K562 (cell line): ENCODE data around the gene IRF9. TPM values are rescaled to one million over a fixed set of nuclear protein-coding genes. Genes with fewer than 3 reads are reported as not detected.

Experiments
- ATAC-seq: fragments of 200-7000 bp; cut with Tn5 transposase; 3 replicates; pipeline ENCODE4 v1.9.1; 2020; ENCODE audit warnings: moderate library complexity
- BruUV-seq: library from RNA; stranded (reverse); fragments of 400-500 nt; replicated peaks from 2 replicates; lab custom pipeline; 2021; lab: Mats Ljungman, UMichigan
- CTCF ChIA-PET: fragments of 300-600 bp; formaldehyde crosslinking; extraction: SDS; loops from one replicate; lab custom pipeline; 2021; ENCODE audit warnings: low intra/inter-chr PET ratio; lab: Yijun Ruan, JAX
- POLR2A ChIA-PET: fragments of 300-600, 350-650 bp; sonication (Branson Sonifier 250); formaldehyde crosslinking; extraction: SDS; loops from one replicate; lab custom pipeline; 2021; ENCODE audit warnings: antibody characterized with exemption, inconsistent platforms; lab: Yijun Ruan, JAX
- DNase-seq, 4 experiments: peaks; one replicate each; pipeline versions ENCODE4 v3.0.0 to v3.0.0-alpha.2; 2011 to 2018; ENCODE audit warnings: low spot score in 3 of 4, mixed read lengths in 3 of 4; ENCODE audit errors: extremely low read depth in 1 of 4
- FAIRE-seq: peaks from 2 replicates; lab custom pipeline; 2011; peaks lifted over from hg19 to GRCh38; lab: Jason Lieb, UNC
- H2AFZ ChIP-seq: 2 replicates; pipeline ENCODE4 v1.6.0; 2011; ENCODE audit warnings: low read depth, low read length, control low read depth, inconsistent platforms
- H3K27ac ChIP-seq: fragments of 200-600 bp; 3 replicates; pipeline ENCODE4 v1.8.0; 2011; ENCODE audit warnings: low read depth, mild to moderate bottlenecking, control low read depth, inconsistent platforms, low read length, moderate library complexity, mixed read lengths; ENCODE audit errors: extremely low read depth
- H3K27me3 ChIP-seq, 2 experiments: fragments of 300-600 bp in 1 of 2; 2 replicates in 1 of 2; 3 replicates in 1 of 2; pipeline versions ENCODE4 v1.6.0 to v1.8.0; 2011; ENCODE audit warnings: inconsistent platforms in 2 of 2, low read length in 2 of 2, mild to moderate bottlenecking in 1 of 2, mixed read lengths in 1 of 2, moderate library complexity in 1 of 2; ENCODE audit not compliant: control insufficient read depth in 2 of 2, insufficient read depth in 2 of 2
- H3K36me3 ChIP-seq: fragments of 300-600 bp; 3 replicates; pipeline ENCODE4 v1.8.0; 2011; ENCODE audit warnings: mild to moderate bottlenecking, low read length, inconsistent platforms; ENCODE audit not compliant: control insufficient read depth, insufficient read depth
- H3K4me1 ChIP-seq, 2 experiments: fragments of 200-600 bp in 1 of 2; replicated peaks in 1 of 2; 2 replicates in 1 of 2; 3 replicates in 1 of 2; pipeline versions ENCODE4 v1.5.1 to v1.8.0; 2011; ENCODE audit warnings: inconsistent platforms in 2 of 2, low read length in 2 of 2, mild to moderate bottlenecking in 1 of 2, mixed read lengths in 1 of 2, moderate library complexity in 1 of 2; ENCODE audit not compliant: control insufficient read depth in 2 of 2, insufficient read depth in 2 of 2
- H3K4me2 ChIP-seq: 2 replicates; pipeline ENCODE4 v1.6.1; 2011; ENCODE audit warnings: low read length, control low read depth, inconsistent platforms, mixed read lengths; ENCODE audit not compliant: insufficient read depth
- H3K4me3 ChIP-seq: fragments of 200-600 bp; sonication (generic), shearing (Covaris generic); 2 replicates; pipeline ENCODE4 v1.5.1; 2016; ENCODE audit warnings: control low read depth, inconsistent platforms
- H3K79me2 ChIP-seq: fragments of 200-600 bp; 3 replicates; pipeline ENCODE4 v1.8.0; 2011; ENCODE audit warnings: low read length, inconsistent platforms; ENCODE audit not compliant: control insufficient read depth, insufficient read depth
- H3K9ac ChIP-seq, 2 experiments: 2 replicates each; pipeline versions ENCODE4 v1.6.0 to v1.6.1; 2011; ENCODE audit warnings: low read depth in 2 of 2, low read length in 2 of 2, control low read depth in 1 of 2, inconsistent platforms in 1 of 2, mild to moderate bottlenecking in 1 of 2, mixed read lengths in 1 of 2; ENCODE audit not compliant: insufficient read depth in 1 of 2
- H3K9me1 ChIP-seq: one replicate; pipeline ENCODE4 v1.6.0; 2011; ENCODE audit warnings: inconsistent platforms, mild to moderate bottlenecking, low read length, moderate library complexity; ENCODE audit not compliant: control insufficient read depth, insufficient read depth
- H3K9me3 ChIP-seq: replicated peaks from 2 replicates; pipeline ENCODE4 v1.5.1; 2011; ENCODE audit warnings: low read depth, low read length, inconsistent platforms; ENCODE audit not compliant: control insufficient read depth, insufficient read depth
- H4K20me1 ChIP-seq: replicated peaks from 2 replicates; pipeline ENCODE4 v1.6.1; 2011; ENCODE audit warnings: low read length, inconsistent platforms, mixed read lengths; ENCODE audit not compliant: control insufficient read depth, insufficient read depth
- HMG20A ChIP-seq: fragments of 450-650 bp; formaldehyde crosslinking; conservative IDR thresholded peaks from 2 replicates; pipeline ENCODE4 v1.4.0; 2020; ENCODE audit warnings: mild to moderate bottlenecking, mixed read lengths
- HNRNPLL ChIP-seq: fragments of 200-400 bp; formaldehyde crosslinking; IDR thresholded peaks from 2 replicates; pipeline ENCODE4 v1.6.1; 2017; ENCODE audit warnings: low read length, low read depth, mild to moderate bottlenecking; ENCODE audit not compliant: poor library complexity, severe bottlenecking
- SPI1 ChIP-seq: IDR thresholded peaks from 2 replicates; pipeline ENCODE4 v1.6.1; 2011; ENCODE audit warnings: low read depth, low read length, control low read depth, borderline replicate concordance
- TEAD2 ChIP-seq: fragments of 450-650 bp; IDR thresholded peaks from 2 replicates; pipeline ENCODE4 v1.6.1; 2016; ENCODE audit warnings: missing genetic modification characterization, control low read depth, missing compliant biosample characterization
- WGBS: fragments of 100-300 bp; shearing (Covaris generic); methylation state at CpG from one replicate; pipeline ENCODE4 v1.1.6; 2016; ENCODE audit warnings: low coverage, mixed read lengths; ENCODE audit not compliant: insufficient coverage; ENCODE audit errors: missing lambda C conversion rate; 5-methylcytosine and 5-hydroxymethylcytosine counted together
- in situ Hi-C: fragments of 300-500 bp; cut with MboI; formaldehyde crosslinking; loops from 4 replicates; pipeline ENCODE4 v1.15.0; 2018; ENCODE audit warnings: inconsistent platforms, mixed read lengths
- intact Hi-C: fragments of 100-400 bp; cut with micrococcal nuclease; formaldehyde crosslinking; loops from 2 replicates; pipeline ENCODE4 v1.14.2; 2022
- polyA plus RNA-seq, 8 experiments: library from polyadenylated mRNA; depleted of rRNA in 4 of 8; stranded (reverse) in 5 of 8; unstranded in 3 of 8; fragments of >200 nt; fragmentation: Nextera tagmentation in 2 of 8; fragmentation: Illumina TruSeq in 1 of 8; extraction: Ambion mirVana in 2 of 8; extraction: Trizol in 1 of 8; gene quantifications; 2 replicates each; pipeline versions ENCODE4 v1.2.1 to v1.2.3, GENCODE V29; 2011 to 2014; ENCODE audit warnings: inconsistent platforms in 1 of 8, missing spikeins in 1 of 8
- total RNA-seq, 7 experiments: library from RNA; depleted of rRNA in 6 of 7; stranded (reverse); fragments of >200 nt in 6 of 7; fragmentation: Illumina TruSeq in 2 of 7; extraction: Trizol in 2 of 7; gene quantifications; 2 replicates each; pipeline versions ENCODE4 v1.2.1 to v1.2.3, GENCODE V29; 2011 to 2021; ENCODE audit warnings: low replicate concordance in 1 of 7
- TF ChIP-seq, protein P1 (sequence below), 2 experiments: fragments of 450-650 bp; IDR thresholded peaks; 2 replicates each; pipeline ENCODE4 v1.6.1; 2018; ENCODE audit warnings: mild to moderate bottlenecking in 2 of 2, low read depth in 1 of 2; ENCODE audit not compliant: partially characterized antibody in 2 of 2
- TF ChIP-seq, protein P2 (sequence below), 3 experiments: fragments of 200-800 bp in 1 of 3; sonication (Bioruptor generic) in 1 of 3; sonication (generic) in 1 of 3; formaldehyde crosslinking in 1 of 3; IDR thresholded peaks; 2 replicates each; pipeline versions ENCODE4 v1.6.1 to v1.8.0; 2016 to 2022; ENCODE audit warnings: mild to moderate bottlenecking in 2 of 3, missing compliant biosample characterization in 2 of 3, missing genetic modification characterization in 2 of 3, missing genetic modification reagents in 1 of 3
- TF ChIP-seq, protein P3 (sequence below): fragments of 250-450 bp; sonication (Bioruptor Pico); IDR thresholded peaks from 2 replicates; pipeline ENCODE4 v1.4.0; 2020

IRF9 gene
- total and polyA plus RNA-seq, 9 of the 15 experiments (the other 6 are each of a cell fraction or from before 2014, with no cell fraction given), result 0.79 to 14.8 (median 6.1) TPM

DNA sequence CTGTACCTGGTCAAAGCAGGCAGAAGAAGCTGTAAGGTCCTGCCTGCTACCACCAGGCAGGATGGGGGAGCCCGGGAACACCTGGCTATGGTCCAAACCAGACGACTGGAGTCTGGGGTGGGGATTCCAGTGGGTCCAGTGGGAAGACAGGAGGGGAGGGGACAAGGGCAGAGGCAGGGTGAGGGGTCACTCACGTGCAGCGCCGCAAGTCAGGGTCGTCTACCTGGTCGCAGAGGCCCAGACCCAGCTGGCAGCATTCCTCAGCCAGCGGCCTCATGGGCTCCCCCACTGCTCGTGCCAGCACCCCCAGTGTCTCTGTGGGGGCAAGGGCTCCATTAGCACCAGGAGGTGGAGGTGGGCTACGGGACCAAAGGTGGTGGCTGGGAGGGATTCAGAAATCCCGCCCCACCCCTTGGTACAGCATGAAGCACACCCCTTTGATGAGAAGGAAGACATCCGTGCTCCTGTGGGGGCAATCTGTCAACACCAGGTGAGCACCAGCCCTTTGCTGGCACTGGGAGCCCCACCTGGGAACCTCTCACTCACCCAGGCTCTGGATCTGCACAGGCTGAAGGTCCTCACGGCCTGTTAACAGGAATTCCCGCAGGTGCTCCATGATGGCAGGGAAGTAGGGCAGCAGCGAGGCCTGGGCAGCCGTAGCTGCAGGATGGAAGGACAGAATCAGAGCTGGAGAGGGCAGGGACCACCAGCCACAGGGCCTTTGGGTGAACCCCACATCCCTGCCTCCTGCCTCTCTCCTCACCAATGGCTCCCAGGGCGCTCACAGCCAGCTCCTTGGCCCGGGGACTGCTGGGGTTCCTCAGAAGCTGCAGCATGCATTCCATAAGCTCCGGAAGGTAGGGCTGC, 23.3 kb downstream of the IRF9 start:
- no peaks in the 10 kb centered on the region for H3K27me3 ChIP-seq
- peaks cover 9% of the 10 kb centered on the region; the same call in 1 of the 2 replicates for H4K20me1 ChIP-seq
- intact Hi-C loops, result no loop called here
- in situ Hi-C loops, result no loop called here
- BruUV-seq, result no TSS peak
- DNase-seq (no peak), ATAC-seq (no peak), FAIRE-seq (no peak)
- 88% methylated on average over 10 of the region's 19 CpGs for WGBS
- H3K4me2 ChIP-seq, result no peak overlapping the region
- no peaks in the 10 kb centered on the region for H3K9me3 ChIP-seq
- ChIA-PET POLR2A (interaction anchor here (0.6 to 0.9 kb wide), 2 partner anchors 11 to 37 kb away, joined by 3 read pairs; partner anchors contain the start of genes RNF31 and TM9SF1), CTCF (no interaction called here)
- peaks cover 85% of the 10 kb centered on the region; the same call in 2 of the 3 replicates for H3K36me3 ChIP-seq
- peak overlapping the region in 1 of 2 experiments; percentile 52; a peak in 2 of 4 replicates for H3K9ac ChIP-seq
- no peak overlapping the region for H2AFZ ChIP-seq
- H3K79me2 ChIP-seq, result peaks cover 18% of the 10 kb centered on the region
- peaks cover 0 to 17% of the 10 kb centered on the region in 2 experiments; a peak in 3 of 5 replicates for H3K4me1 ChIP-seq
- no peak overlapping the region for H3K27ac ChIP-seq
- H3K4me3 ChIP-seq, result no peak overlapping the region
- peaks cover 3% of the 10 kb centered on the region for H3K9me1 ChIP-seq
- TF ChIP-seq HMG20A (no peak), SPI1 (no peak), TEAD2 (tag) (no peak), HNRNPLL (no peak)
- TF ChIP-seq, protein P1, sequence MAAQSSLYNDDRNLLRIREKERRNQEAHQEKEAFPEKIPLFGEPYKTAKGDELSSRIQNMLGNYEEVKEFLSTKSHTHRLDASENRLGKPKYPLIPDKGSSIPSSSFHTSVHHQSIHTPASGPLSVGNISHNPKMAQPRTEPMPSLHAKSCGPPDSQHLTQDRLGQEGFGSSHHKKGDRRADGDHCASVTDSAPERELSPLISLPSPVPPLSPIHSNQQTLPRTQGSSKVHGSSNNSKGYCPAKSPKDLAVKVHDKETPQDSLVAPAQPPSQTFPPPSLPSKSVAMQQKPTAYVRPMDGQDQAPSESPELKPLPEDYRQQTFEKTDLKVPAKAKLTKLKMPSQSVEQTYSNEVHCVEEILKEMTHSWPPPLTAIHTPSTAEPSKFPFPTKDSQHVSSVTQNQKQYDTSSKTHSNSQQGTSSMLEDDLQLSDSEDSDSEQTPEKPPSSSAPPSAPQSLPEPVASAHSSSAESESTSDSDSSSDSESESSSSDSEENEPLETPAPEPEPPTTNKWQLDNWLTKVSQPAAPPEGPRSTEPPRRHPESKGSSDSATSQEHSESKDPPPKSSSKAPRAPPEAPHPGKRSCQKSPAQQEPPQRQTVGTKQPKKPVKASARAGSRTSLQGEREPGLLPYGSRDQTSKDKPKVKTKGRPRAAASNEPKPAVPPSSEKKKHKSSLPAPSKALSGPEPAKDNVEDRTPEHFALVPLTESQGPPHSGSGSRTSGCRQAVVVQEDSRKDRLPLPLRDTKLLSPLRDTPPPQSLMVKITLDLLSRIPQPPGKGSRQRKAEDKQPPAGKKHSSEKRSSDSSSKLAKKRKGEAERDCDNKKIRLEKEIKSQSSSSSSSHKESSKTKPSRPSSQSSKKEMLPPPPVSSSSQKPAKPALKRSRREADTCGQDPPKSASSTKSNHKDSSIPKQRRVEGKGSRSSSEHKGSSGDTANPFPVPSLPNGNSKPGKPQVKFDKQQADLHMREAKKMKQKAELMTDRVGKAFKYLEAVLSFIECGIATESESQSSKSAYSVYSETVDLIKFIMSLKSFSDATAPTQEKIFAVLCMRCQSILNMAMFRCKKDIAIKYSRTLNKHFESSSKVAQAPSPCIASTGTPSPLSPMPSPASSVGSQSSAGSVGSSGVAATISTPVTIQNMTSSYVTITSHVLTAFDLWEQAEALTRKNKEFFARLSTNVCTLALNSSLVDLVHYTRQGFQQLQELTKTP (IDR thresholded peaks at IDR 0.05; ENCODE audit: low read depth in 1 of 2, partially characterized antibody in 2 of 2), result no peak
- TF ChIP-seq, protein P2, sequence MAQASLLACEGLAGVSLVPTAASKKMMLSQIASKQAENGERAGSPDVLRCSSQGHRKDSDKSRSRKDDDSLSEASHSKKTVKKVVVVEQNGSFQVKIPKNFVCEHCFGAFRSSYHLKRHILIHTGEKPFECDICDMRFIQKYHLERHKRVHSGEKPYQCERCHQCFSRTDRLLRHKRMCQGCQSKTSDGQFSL (CRISPR knock-in tag; IDR thresholded peaks at IDR 0.05), result no peak
- TF ChIP-seq, protein P2 (tag; IDR thresholded peaks at IDR 0.05), result no peak
- TF ChIP-seq, protein P3, sequence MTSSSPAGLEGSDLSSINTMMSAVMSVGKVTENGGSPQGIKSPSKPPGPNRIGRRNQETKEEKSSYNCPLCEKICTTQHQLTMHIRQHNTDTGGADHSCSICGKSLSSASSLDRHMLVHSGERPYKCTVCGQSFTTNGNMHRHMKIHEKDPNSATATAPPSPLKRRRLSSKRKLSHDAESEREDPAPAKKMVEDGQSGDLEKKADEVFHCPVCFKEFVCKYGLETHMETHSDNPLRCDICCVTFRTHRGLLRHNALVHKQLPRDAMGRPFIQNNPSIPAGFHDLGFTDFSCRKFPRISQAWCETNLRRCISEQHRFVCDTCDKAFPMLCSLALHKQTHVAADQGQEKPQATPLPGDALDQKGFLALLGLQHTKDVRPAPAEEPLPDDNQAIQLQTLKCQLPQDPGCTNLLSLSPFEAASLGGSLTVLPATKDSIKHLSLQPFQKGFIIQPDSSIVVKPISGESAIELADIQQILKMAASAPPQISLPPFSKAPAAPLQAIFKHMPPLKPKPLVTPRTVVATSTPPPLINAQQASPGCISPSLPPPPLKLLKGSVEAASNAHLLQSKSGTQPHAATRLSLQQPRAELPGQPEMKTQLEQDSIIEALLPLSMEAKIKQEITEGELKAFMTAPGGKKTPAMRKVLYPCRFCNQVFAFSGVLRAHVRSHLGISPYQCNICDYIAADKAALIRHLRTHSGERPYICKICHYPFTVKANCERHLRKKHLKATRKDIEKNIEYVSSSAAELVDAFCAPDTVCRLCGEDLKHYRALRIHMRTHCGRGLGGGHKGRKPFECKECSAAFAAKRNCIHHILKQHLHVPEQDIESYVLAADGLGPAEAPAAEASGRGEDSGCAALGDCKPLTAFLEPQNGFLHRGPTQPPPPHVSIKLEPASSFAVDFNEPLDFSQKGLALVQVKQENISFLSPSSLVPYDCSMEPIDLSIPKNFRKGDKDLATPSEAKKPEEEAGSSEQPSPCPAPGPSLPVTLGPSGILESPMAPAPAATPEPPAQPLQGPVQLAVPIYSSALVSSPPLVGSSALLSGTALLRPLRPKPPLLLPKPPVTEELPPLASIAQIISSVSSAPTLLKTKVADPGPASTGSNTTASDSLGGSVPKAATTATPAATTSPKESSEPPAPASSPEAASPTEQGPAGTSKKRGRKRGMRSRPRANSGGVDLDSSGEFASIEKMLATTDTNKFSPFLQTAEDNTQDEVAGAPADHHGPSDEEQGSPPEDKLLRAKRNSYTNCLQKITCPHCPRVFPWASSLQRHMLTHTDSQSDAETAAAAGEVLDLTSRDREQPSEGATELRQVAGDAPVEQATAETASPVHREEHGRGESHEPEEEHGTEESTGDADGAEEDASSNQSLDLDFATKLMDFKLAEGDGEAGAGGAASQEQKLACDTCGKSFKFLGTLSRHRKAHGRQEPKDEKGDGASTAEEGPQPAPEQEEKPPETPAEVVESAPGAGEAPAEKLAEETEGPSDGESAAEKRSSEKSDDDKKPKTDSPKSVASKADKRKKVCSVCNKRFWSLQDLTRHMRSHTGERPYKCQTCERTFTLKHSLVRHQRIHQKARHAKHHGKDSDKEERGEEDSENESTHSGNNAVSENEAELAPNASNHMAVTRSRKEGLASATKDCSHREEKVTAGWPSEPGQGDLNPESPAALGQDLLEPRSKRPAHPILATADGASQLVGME, result no peak
